ENCODE measurements around the gene SLC39A11. TPM values are rescaled to one million over a fixed set of nuclear protein-coding genes. Genes with fewer than 3 reads are reported as not detected.
A peak's percentile ranks its signal among the peaks of the same experiment; 100 is the strongest.

The SLC39A11 gene
- total RNA-seq, 3 donors from 2014 or later: 16.7 to 23.3 (median 20.1) TPM

DNA sequence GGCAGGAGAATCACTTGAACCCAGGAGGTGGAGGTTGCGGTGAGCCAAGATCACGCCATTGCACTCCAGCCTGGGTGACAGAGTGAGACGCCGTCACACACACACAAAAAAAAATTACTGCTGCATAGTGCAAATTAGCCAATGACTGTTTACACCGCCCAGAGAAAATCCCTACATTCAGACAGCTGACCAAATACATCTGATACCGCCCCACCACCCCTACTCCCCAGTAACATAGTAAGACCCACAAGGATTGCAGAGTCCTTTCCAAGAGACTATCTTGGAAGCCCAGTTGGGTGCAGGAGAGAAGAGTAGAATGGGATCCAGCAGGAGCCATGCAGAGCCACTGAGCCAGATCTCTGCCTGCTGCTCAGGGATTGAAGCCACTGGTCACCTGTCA lies 63.5 kb downstream of the SLC39A11 start:
- no peaks in the 10 kb centered on the region for H3K27me3 Mint-ChIP-seq (ENCODE audit: low read depth)
- no peak for ATAC-seq
- H3K9me3 Mint-ChIP-seq: no peaks in the 10 kb centered on the region
- H3K4me1 Mint-ChIP-seq (ENCODE audit: low read depth): no peaks in the 10 kb centered on the region
- H3K4me3 Mint-ChIP-seq: no peak overlapping the region
- H3K36me3 Mint-ChIP-seq (ENCODE audit: insufficient read depth): peaks cover 40% of the 10 kb centered on the region
- DNase-seq: no peak

GRCh38 chr17:73028299-73028755 lies 64.2 kb downstream of the SLC39A11 start:
- no peak for DNase-seq

GRCh38 chr17:73027130-73027741 lies 65.3 kb downstream of the SLC39A11 start:
- Mint-ChIP-seq H3K27me3 (ENCODE audit: low read depth) (no peaks in the 10 kb centered on the region), H3K4me1 (ENCODE audit: low read depth) (no peaks in the 10 kb centered on the region), H3K9me3 (no peaks in the 10 kb centered on the region), H3K4me3 (no peak overlapping the region), H3K36me3 (ENCODE audit: insufficient read depth) (peaks cover 43% of the 10 kb centered on the region)
- ATAC-seq (no peak), DNase-seq (no peak)

More at GRCh38 chr17:73028299-73028755, 64.2 kb downstream of the SLC39A11 start:
- Mint-ChIP-seq H3K27me3 (ENCODE audit: low read depth) (no peaks in the 10 kb centered on the region), H3K36me3 (ENCODE audit: insufficient read depth) (peaks cover 44% of the 10 kb centered on the region), H3K9me3 (no peaks in the 10 kb centered on the region), H3K4me3 (no peak overlapping the region), H3K4me1 (ENCODE audit: low read depth) (no peaks in the 10 kb centered on the region)
- no peak for ATAC-seq

- Mint-ChIP-seq H3K27me3 (ENCODE audit: low read depth) (no peaks in the 10 kb centered on the region), H3K4me3 (no peak overlapping the region), H3K4me1 (ENCODE audit: low read depth) (no peaks in the 10 kb centered on the region), H3K9me3 (peaks cover 12% of the 10 kb centered on the region), H3K36me3 (ENCODE audit: insufficient read depth) (peaks cover 32% of the 10 kb centered on the region)
- no peak for DNase-seq
- no peak for ATAC-seq
These were observed 67.4 kb downstream of the SLC39A11 start for GRCh38 chr17:73025041-73025560.

DNA sequence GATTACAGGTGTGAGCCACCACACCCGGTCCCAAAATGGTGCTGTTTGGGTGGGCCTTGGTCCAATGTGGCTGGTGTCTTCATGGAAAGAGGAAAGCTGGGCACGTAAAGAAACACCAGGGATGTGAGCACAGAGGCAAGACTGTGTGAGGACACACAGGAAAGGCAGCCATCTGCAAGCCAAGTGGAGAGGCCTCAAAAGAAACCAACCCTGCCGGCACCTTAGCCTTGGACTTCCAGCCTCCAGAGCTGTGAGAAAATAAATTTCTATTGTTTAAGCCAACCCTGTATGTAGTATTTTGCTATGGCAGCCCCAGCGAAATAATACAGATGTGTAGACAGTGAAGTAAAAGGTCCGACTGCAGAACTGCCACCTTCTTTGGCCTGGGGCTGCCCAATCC lies 68.7 kb downstream of the SLC39A11 start:
- ATAC-seq (no peak), DNase-seq (no peak)
- peaks cover 25% of the 10 kb centered on the region for H3K36me3 Mint-ChIP-seq (ENCODE audit: insufficient read depth)
- no peak overlapping the region for H3K4me3 Mint-ChIP-seq
- no peaks in the 10 kb centered on the region for H3K27me3 Mint-ChIP-seq (ENCODE audit: low read depth)
- peaks cover 25% of the 10 kb centered on the region for H3K9me3 Mint-ChIP-seq
- no peaks in the 10 kb centered on the region for H3K4me1 Mint-ChIP-seq (ENCODE audit: low read depth)

DNA sequence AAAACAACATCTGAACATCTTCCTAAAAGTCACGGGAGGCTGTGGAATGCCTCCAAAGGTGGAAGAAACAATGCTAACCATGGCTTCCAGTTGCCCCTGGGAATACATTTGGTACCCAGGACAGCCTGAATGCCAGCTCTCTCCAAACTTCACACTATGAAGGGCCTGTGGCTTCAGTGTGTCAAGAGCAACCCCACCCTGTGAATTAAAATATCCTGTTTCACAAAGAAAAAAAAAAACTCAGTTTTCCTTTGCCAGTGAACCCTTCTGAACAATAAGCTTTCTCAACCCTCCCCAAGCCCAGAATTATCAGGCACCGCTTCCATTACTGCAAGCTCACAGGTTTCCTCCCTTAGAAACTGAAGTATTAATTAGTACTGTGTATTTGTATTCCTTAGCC lies 69.8 kb downstream of the SLC39A11 start:
- Mint-ChIP-seq H3K4me3 (no peak overlapping the region), H3K36me3 (ENCODE audit: insufficient read depth) (peaks cover 22% of the 10 kb centered on the region), H3K4me1 (ENCODE audit: low read depth) (no peaks in the 10 kb centered on the region), H3K27me3 (ENCODE audit: low read depth) (no peaks in the 10 kb centered on the region), H3K9me3 (peaks cover 30% of the 10 kb centered on the region)
- ATAC-seq: no peak
- no peak for DNase-seq

GRCh38 chr17:73021771-73022170 lies 70.7 kb downstream of the SLC39A11 start:
- no peak for DNase-seq
- Mint-ChIP-seq H3K9me3 (peaks cover 30% of the 10 kb centered on the region), H3K4me1 (ENCODE audit: low read depth) (no peaks in the 10 kb centered on the region), H3K27me3 (ENCODE audit: low read depth) (no peaks in the 10 kb centered on the region), H3K4me3 (no peak overlapping the region), H3K36me3 (ENCODE audit: insufficient read depth) (peaks cover 18% of the 10 kb centered on the region)
- ATAC-seq: no peak

DNA sequence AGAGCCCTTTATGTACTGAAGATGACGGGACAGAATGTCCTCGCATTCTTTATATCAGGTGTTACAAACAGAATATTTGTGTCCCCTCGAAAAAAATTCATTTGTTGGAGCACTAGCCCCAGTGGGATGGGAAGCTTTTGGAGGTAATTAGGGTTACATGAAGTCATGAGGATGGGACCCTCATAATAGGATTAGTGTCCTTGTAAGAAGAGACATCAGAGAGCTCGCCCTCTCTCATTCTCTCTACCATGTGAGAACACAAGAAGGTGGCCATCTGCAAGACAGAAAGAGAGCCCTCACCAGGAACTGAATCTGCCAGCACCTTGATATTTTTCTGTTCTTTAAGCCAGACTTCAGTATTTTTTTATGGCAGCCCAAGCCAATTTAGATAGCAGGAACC lies 72.4 kb downstream of the SLC39A11 start:
- no peak for ATAC-seq
- peaks cover 30% of the 10 kb centered on the region for H3K9me3 Mint-ChIP-seq
- DNase-seq: no peak
- H3K4me3 Mint-ChIP-seq: no peak overlapping the region
- H3K36me3 Mint-ChIP-seq (ENCODE audit: insufficient read depth): peaks cover 18% of the 10 kb centered on the region
- H3K4me1 Mint-ChIP-seq (ENCODE audit: low read depth): no peaks in the 10 kb centered on the region
- no peaks in the 10 kb centered on the region for H3K27me3 Mint-ChIP-seq (ENCODE audit: low read depth)

GRCh38 chr17:73018599-73018998 lies 73.9 kb downstream of the SLC39A11 start:
- Mint-ChIP-seq H3K4me1 (ENCODE audit: low read depth) (no peaks in the 10 kb centered on the region), H3K9me3 (peaks cover 30% of the 10 kb centered on the region), H3K4me3 (no peak overlapping the region), H3K27me3 (ENCODE audit: low read depth) (no peaks in the 10 kb centered on the region), H3K36me3 (ENCODE audit: insufficient read depth) (peaks cover 14% of the 10 kb centered on the region)
- DNase-seq: no peak
- no peak for ATAC-seq

DNA sequence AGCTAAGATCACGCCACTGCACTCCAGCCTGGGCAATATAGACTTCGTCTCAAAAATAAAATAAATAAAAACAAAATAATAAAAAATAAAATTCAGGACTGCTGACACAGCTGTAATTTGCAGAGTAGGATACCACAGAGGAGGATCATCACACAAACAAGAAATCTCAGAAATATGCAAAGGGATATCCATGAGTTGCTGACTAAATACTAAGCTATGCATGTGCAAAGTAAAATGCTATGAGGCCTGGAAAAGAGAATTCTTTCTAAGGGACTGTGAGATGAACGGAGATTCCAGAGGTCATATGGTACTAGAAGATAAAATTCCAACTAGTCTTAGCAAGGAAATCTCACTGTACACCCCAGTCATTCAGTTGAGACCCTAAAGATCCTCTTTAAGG lies 74.8 kb downstream of the SLC39A11 start:
- H3K9me3 Mint-ChIP-seq: peaks cover 30% of the 10 kb centered on the region
- ATAC-seq (no peak), DNase-seq (no peak)
- peaks cover 9% of the 10 kb centered on the region for H3K36me3 Mint-ChIP-seq (ENCODE audit: insufficient read depth)
- H3K4me3 Mint-ChIP-seq: no peak overlapping the region
- no peaks in the 10 kb centered on the region for H3K4me1 Mint-ChIP-seq (ENCODE audit: low read depth)
- H3K27me3 Mint-ChIP-seq (ENCODE audit: low read depth): no peaks in the 10 kb centered on the region

DNA sequence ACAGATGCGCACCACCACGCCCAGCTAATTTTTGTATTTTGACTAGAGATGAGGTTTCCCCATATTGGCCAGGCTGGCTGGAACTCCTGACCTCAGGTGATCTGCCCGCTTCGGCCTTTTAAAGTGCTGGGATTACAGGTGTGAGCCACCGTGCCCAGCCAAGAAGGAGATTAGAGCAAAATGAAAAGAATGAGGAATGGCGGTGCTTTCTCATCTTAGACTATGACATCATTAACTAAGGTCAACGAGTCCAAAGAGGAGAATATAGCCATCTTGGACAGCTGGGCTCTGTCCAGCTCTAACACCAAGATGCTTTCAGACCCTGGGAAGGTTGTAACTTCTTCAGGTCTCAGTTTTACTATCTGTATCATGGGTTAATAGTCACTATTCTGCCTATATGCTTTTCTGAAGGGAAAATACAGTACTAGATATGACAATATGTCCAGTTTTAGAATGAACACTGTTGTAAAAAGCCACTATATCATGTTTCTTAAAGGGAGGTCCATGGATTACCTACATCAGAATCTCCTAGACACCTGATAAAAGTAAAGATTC lies 76.7 kb downstream of the SLC39A11 start:
- no peak for DNase-seq
- Mint-ChIP-seq H3K27me3 (ENCODE audit: low read depth) (no peaks in the 10 kb centered on the region), H3K4me3 (no peak overlapping the region), H3K36me3 (ENCODE audit: insufficient read depth) (peaks cover 6% of the 10 kb centered on the region), H3K9me3 (peaks cover 23% of the 10 kb centered on the region), H3K4me1 (ENCODE audit: low read depth) (peaks cover 8% of the 10 kb centered on the region)
- ATAC-seq: no peak

DNA sequence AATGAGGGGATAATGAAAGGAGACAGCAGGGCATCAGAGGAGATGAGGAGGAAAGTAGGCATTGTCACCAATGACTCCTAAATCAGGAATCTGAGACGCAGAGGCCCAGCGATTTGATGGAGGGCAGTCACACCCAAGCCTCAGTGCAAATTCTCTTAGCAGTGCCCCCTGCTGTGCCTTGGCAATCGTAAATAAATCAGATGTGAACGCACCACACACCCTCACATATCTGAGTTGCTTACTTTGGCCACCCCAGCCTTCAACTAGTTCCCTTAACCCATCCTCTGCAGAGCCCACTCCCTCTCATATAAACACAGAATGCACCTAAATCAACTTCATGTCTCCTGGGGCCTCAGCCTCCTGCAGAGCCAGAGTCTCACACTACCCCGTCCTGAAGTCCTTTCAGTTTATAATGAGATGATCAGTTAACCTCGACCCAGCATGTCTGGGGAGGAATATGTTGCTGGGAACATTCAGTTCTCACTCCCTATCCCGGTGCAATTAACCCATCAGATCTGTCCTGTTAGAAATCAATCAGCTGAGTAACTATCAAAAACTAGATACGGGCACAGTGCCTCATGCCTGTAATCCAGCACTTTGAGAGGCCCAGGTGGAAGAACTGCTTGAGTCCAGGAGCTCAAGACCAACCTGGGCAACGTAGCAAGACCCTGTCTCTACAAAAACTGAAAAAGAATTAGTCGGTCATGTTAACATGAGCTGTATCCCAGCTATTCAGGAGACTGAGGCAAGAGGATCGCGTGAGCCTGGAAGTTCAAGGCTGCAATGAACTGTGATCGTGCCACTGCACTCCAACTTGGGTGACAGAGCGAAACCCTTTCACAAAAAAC lies 78.4 kb downstream of the SLC39A11 start:
- H3K4me1 Mint-ChIP-seq (ENCODE audit: low read depth): peaks cover 12% of the 10 kb centered on the region
- H3K4me3 Mint-ChIP-seq: no peak overlapping the region
- H3K36me3 Mint-ChIP-seq (ENCODE audit: insufficient read depth): peaks cover 5% of the 10 kb centered on the region
- H3K27me3 Mint-ChIP-seq (ENCODE audit: low read depth): no peaks in the 10 kb centered on the region
- ATAC-seq (no peak), DNase-seq (no peak)
- peaks cover 7% of the 10 kb centered on the region for H3K9me3 Mint-ChIP-seq

DNA sequence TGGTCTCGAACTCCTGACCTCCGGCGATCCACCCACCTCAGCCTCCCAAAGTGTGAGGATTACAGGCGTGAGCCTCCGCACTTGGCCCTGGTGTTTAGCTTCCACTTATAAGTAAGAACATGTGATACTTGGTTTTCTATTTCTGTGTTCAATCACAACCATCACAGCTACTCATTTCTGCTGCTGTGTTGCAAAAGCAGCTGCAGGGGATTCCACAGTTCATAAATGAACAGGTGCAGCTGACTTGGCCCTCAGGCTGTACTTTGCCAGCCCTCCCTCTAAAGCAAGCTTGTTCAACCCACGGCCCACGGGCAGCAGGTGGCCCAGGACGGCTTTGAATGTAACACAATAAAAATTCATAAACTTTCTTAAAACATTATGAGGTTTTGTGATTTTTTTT lies 79.2 kb downstream of the SLC39A11 start:
- ATAC-seq (no peak), DNase-seq (no peak)
- Mint-ChIP-seq H3K9me3 (peaks cover under 1% of the 10 kb centered on the region), H3K4me1 (ENCODE audit: low read depth) (peaks cover 12% of the 10 kb centered on the region), H3K4me3 (no peak overlapping the region), H3K27me3 (ENCODE audit: low read depth) (no peaks in the 10 kb centered on the region), H3K36me3 (ENCODE audit: insufficient read depth) (peaks cover 1% of the 10 kb centered on the region)

DNA sequence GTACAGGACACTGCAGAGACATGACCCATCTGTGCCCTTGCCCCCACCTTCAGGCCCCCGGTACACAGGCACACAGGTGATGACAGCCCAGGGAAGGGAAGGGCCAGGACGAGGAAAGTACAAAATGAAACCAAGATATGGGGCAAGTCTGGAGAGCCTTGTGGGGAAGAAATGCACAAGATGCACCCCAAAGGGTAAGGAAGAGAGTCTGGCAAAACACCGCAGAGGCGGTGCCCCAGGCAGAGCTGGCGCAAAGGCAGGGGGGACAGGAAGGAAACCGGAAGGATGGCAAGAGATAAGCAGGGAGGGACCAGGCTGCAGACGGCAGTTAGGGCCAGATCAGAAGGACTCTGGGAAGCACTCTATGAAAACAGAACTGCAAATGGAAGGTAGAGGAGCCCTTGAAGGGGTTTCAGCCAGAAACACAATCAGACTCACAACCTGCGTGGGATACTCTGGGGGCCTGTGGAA lies 81.4 kb downstream of the SLC39A11 start:
- no peaks in the 10 kb centered on the region for H3K27me3 Mint-ChIP-seq (ENCODE audit: low read depth)
- no peaks in the 10 kb centered on the region for H3K36me3 Mint-ChIP-seq (ENCODE audit: insufficient read depth)
- ATAC-seq: peak in 1 of 2 donors; percentile 40
- no peak for DNase-seq
- peaks cover 12% of the 10 kb centered on the region for H3K4me1 Mint-ChIP-seq (ENCODE audit: low read depth)
- no peaks in the 10 kb centered on the region for H3K9me3 Mint-ChIP-seq
- H3K4me3 Mint-ChIP-seq: peak overlapping the region; percentile 14
